H1 (cell line): Measurements from ENCODE around the gene NET1. TPM values are rescaled to one million over a fixed set of nuclear protein-coding genes. Genes with fewer than 3 reads are reported as not detected.

Source experiments
- ASH2L ChIP-seq: fragments of 200-600, 300-600 bp; sonication (generic); IDR thresholded peaks from one replicate; pipeline ENCODE4 v1.7.1; 2017; ENCODE audit warnings: low read length
- ATF2 ChIP-seq: IDR thresholded peaks from 2 replicates; pipeline ENCODE4 v1.6.1; 2012; ENCODE audit warnings: low read length, inconsistent platforms
- CBX5 ChIP-seq: fragments of 300-800, 300-1000 bp; sonication (generic); IDR thresholded peaks from 2 replicates; pipeline ENCODE4 v1.7.1; 2016; ENCODE audit warnings: antibody characterized with exemption, low read length, low read depth
- CTCF ChIP-seq, 3 experiments: IDR thresholded peaks; 1 replicate in 2 of 3; 2 replicates in 1 of 3; pipeline versions ENCODE4 v1.5.1 to v1.6.1; 2011; ENCODE audit warnings: low read length in 3 of 3, mild to moderate bottlenecking in 3 of 3, inconsistent platforms in 2 of 3, low read depth in 1 of 3, moderate library complexity in 1 of 3; ENCODE audit not compliant: insufficient read depth in 1 of 3; ENCODE audit errors: control extremely low read depth in 1 of 3
- RNF2 ChIP-seq: fragments of 200-900, 300-1000 bp; sonication (generic); IDR thresholded peaks from 2 replicates; pipeline ENCODE4 v1.7.1; 2016; ENCODE audit warnings: borderline replicate concordance, low read depth, mild to moderate bottlenecking, antibody characterized with exemption, low read length; ENCODE audit not compliant: poor library complexity, severe bottlenecking; ENCODE audit errors: missing control alignments
- SP1 ChIP-seq: IDR thresholded peaks from 2 replicates; pipeline ENCODE4 v1.6.1; 2011; ENCODE audit warnings: low read depth, low read length
- polyA plus RNA-seq, 7 experiments: library from polyadenylated mRNA; depleted of rRNA in 3 of 7; stranded (reverse) in 5 of 7; unstranded in 2 of 7; fragments of >200 nt in 5 of 7; fragments of 200-250 nt in 2 of 7; gene quantifications; 1 replicate in 5 of 7; 2 replicates in 1 of 7; 4 replicates in 1 of 7; pipeline versions ENCODE4 v1.2.1 to v1.2.3, GENCODE V29; 2011 to 2013; ENCODE audit warnings: missing spikeins in 2 of 7, mixed read lengths in 2 of 7
- total RNA-seq: library from RNA; stranded (reverse); fragmentation: NEBNext Ultra II Directional; extraction: Animal tissue kit (Norgen Biotek cat#: 25700); gene quantifications from 2 replicates; pipeline ENCODE4 v1.2.1, GENCODE V29; 2021
- TF ChIP-seq, protein P1 (sequence below): fragments of 300-600 bp; sonication (generic); IDR thresholded peaks from 2 replicates; pipeline ENCODE4 v1.7.1; 2012; ENCODE audit warnings: low read length, moderate library complexity, mild to moderate bottlenecking, inconsistent platforms; ENCODE audit not compliant: insufficient replicate concordance

NET1 gene
- total and polyA plus RNA-seq, 2 of the 8 experiments (the other 6 are each of a cell fraction or from before 2014, with no cell fraction given): 21.5 to 117 TPM

DNA sequence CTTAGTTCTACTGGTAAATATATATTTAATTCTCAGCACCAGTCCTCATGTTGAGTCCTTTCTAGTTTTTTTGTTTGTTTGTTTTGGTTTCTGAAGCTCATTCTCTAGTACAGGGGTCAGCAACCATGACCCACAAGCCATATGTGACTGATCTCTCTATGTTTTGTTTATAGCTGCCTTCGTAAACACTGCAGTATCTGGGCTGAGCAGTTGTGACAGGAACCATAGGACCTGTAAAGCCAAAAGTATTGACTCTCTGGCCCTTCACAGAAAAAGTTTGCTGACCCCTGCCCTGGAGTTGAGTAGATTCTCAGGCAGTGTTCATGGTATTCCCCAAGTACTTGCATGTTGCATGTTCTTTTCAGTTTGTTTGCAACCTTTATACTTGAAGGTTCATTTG lies 20.8 kb downstream of the NET1 start (continued):
- TF ChIP-seq, protein P1, sequence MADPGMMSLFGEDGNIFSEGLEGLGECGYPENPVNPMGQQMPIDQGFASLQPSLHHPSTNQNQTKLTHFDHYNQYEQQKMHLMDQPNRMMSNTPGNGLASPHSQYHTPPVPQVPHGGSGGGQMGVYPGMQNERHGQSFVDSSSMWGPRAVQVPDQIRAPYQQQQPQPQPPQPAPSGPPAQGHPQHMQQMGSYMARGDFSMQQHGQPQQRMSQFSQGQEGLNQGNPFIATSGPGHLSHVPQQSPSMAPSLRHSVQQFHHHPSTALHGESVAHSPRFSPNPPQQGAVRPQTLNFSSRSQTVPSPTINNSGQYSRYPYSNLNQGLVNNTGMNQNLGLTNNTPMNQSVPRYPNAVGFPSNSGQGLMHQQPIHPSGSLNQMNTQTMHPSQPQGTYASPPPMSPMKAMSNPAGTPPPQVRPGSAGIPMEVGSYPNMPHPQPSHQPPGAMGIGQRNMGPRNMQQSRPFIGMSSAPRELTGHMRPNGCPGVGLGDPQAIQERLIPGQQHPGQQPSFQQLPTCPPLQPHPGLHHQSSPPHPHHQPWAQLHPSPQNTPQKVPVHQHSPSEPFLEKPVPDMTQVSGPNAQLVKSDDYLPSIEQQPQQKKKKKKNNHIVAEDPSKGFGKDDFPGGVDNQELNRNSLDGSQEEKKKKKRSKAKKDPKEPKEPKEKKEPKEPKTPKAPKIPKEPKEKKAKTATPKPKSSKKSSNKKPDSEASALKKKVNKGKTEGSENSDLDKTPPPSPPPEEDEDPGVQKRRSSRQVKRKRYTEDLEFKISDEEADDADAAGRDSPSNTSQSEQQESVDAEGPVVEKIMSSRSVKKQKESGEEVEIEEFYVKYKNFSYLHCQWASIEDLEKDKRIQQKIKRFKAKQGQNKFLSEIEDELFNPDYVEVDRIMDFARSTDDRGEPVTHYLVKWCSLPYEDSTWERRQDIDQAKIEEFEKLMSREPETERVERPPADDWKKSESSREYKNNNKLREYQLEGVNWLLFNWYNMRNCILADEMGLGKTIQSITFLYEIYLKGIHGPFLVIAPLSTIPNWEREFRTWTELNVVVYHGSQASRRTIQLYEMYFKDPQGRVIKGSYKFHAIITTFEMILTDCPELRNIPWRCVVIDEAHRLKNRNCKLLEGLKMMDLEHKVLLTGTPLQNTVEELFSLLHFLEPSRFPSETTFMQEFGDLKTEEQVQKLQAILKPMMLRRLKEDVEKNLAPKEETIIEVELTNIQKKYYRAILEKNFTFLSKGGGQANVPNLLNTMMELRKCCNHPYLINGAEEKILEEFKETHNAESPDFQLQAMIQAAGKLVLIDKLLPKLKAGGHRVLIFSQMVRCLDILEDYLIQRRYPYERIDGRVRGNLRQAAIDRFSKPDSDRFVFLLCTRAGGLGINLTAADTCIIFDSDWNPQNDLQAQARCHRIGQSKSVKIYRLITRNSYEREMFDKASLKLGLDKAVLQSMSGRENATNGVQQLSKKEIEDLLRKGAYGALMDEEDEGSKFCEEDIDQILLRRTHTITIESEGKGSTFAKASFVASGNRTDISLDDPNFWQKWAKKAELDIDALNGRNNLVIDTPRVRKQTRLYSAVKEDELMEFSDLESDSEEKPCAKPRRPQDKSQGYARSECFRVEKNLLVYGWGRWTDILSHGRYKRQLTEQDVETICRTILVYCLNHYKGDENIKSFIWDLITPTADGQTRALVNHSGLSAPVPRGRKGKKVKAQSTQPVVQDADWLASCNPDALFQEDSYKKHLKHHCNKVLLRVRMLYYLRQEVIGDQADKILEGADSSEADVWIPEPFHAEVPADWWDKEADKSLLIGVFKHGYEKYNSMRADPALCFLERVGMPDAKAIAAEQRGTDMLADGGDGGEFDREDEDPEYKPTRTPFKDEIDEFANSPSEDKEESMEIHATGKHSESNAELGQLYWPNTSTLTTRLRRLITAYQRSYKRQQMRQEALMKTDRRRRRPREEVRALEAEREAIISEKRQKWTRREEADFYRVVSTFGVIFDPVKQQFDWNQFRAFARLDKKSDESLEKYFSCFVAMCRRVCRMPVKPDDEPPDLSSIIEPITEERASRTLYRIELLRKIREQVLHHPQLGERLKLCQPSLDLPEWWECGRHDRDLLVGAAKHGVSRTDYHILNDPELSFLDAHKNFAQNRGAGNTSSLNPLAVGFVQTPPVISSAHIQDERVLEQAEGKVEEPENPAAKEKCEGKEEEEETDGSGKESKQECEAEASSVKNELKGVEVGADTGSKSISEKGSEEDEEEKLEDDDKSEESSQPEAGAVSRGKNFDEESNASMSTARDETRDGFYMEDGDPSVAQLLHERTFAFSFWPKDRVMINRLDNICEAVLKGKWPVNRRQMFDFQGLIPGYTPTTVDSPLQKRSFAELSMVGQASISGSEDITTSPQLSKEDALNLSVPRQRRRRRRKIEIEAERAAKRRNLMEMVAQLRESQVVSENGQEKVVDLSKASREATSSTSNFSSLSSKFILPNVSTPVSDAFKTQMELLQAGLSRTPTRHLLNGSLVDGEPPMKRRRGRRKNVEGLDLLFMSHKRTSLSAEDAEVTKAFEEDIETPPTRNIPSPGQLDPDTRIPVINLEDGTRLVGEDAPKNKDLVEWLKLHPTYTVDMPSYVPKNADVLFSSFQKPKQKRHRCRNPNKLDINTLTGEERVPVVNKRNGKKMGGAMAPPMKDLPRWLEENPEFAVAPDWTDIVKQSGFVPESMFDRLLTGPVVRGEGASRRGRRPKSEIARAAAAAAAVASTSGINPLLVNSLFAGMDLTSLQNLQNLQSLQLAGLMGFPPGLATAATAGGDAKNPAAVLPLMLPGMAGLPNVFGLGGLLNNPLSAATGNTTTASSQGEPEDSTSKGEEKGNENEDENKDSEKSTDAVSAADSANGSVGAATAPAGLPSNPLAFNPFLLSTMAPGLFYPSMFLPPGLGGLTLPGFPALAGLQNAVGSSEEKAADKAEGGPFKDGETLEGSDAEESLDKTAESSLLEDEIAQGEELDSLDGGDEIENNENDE: no peak
- TF ChIP-seq ATF2 (no peak), ASH2L (no peak), SP1 (no peak), CBX5 (no peak), CTCF (IDR thresholded peaks at IDR 0.05; ENCODE audit: control extremely low read depth in 1 of 3, insufficient read depth in 1 of 3, low read depth in 1 of 3, low read length in 3 of 3) (no peak), RNF2 (no peak)
